PC-9 (cell line): ENCODE measurements around the gene MBTPS1.

Experiments
- CTCF ChIP-seq: fragments of 200-600 bp; sonication (generic); conservative IDR thresholded peaks from 2 replicates; pipeline ENCODE4 v1.6.1; 2017; ENCODE audit warnings: mixed run types, antibody characterized with exemption, mild to moderate bottlenecking, moderate library complexity
- EZH2 ChIP-seq: fragments of 200-600 bp; sonication (generic); IDR thresholded peaks from 2 replicates; pipeline ENCODE4 v1.8.0; 2017; ENCODE audit warnings: antibody characterized with exemption, low read depth

GRCh38 chr16:84038469-84038868, 78.3 kb downstream of the MBTPS1 start:
- no peak for TF ChIP-seq CTCF
- no peak for TF ChIP-seq EZH2
